Testis (tissue), 3 donors: ENCODE data around the gene DPYD. TPM values are rescaled to one million over a fixed set of nuclear protein-coding genes. Genes with fewer than 3 reads are reported as not detected.

Experiments used
- DNase-seq: peaks from one replicate; pipeline ENCODE4 v3.0.0-alpha.2; 2019
- H3K27ac ChIP-seq, 2 donors: fragments of 200-600 bp; sonication (generic); one replicate each; pipeline ENCODE4 v1.5.1; 2019
- H3K27me3 ChIP-seq: fragments of 200-600 bp; sonication (generic); one replicate; pipeline ENCODE4 v1.5.1; 2019
- H3K36me3 ChIP-seq: fragments of 200-600 bp; sonication (generic); one replicate; pipeline ENCODE4 v1.5.1; 2017; ENCODE audit warnings: low read depth; ENCODE audit errors: missing control alignments
- H3K4me1 ChIP-seq: fragments of 200-600 bp; sonication (generic); one replicate; pipeline ENCODE4 v1.5.1; 2019
- H3K4me3 ChIP-seq, 2 donors: fragments of 200-600 bp; sonication (generic); one replicate each; pipeline ENCODE4 v1.5.1; 2017 to 2019
- H3K9me3 ChIP-seq: fragments of 200-600 bp; sonication (generic); one replicate; pipeline ENCODE4 v1.5.1; 2017
- CTCF ChIP-seq, 3 experiments: fragments of 450-650 bp in 2 of 3; fragments of 200-600 bp in 1 of 3; sonication (generic) in 1 of 3; IDR thresholded peaks; one replicate each; pipeline ENCODE4 v1.5.1; 2016 to 2019; ENCODE audit warnings: antibody characterized with exemption in 3 of 3, mild to moderate bottlenecking in 2 of 3, moderate library complexity in 1 of 3
- POLR2A ChIP-seq: fragments of 450-650 bp; IDR thresholded peaks from one replicate; pipeline ENCODE4 v1.6.1; 2017; ENCODE audit warnings: antibody characterized with exemption, mild to moderate bottlenecking, moderate library complexity
- WGBS, 2 donors: methylation state at CpG; one replicate each; pipeline ENCODE4 v1.1.5; 2018; 5-methylcytosine and 5-hydroxymethylcytosine counted together
- intact Hi-C: fragments of 100-400 bp; cut with DNase I; formaldehyde crosslinking; loops from one replicate; pipeline ENCODE4 v1.15.1; 2023; ENCODE audit warnings: low total_unique reads
- polyA plus RNA-seq: library from polyadenylated mRNA; stranded (reverse); fragments of 350-450 nt; fragmentation: Illumina TruSeq; extraction: RNeasy Lipid Tissue Mini Kit (QIAGEN cat#74804); gene quantifications from one replicate; pipeline ENCODE4 v1.2.3, GENCODE V29; 2014; ENCODE audit warnings: low read depth, low replicate concordance; ENCODE audit not compliant: insufficient read depth
- total RNA-seq, 2 donors: library from RNA; depleted of rRNA; stranded (reverse); fragments of >200 nt; gene quantifications; one replicate each; pipeline ENCODE4 v1.2.3, GENCODE V29; 2016

DPYD gene
- total and polyA plus RNA-seq, 3 donors from 2014 or later = 6.7 to 14.7 (median 11.5) TPM

GRCh38 chr1:97427371-97427770 is 493.5 kb downstream of the DPYD start:
- Histone ChIP-seq H3K27ac (no peak overlapping the region), H3K9me3 (no peaks in the 10 kb centered on the region), H3K4me3 (no peak overlapping the region), H3K36me3 (no peaks in the 10 kb centered on the region), H3K4me1 (no peaks in the 10 kb centered on the region), H3K27me3 (no peaks in the 10 kb centered on the region)
- DNase-seq = no peak
- intact Hi-C loops = no loop called here
- WGBS, 2 donors = 90 to 94% methylated on average over 3 of the region's 3 CpGs
- no peak for TF ChIP-seq POLR2A
- no peak for TF ChIP-seq CTCF (IDR thresholded peaks at IDR 0.05)

- no peak for TF ChIP-seq CTCF (IDR thresholded peaks at IDR 0.05)
- TF ChIP-seq POLR2A = no peak
- 86% methylated on average over 1 of the region's 1 CpG for WGBS, 2 donors
- Histone ChIP-seq H3K4me3 (no peak overlapping the region), H3K4me1 (no peaks in the 10 kb centered on the region), H3K36me3 (no peaks in the 10 kb centered on the region), H3K27ac (no peak overlapping the region), H3K9me3 (no peaks in the 10 kb centered on the region), H3K27me3 (no peaks in the 10 kb centered on the region)
- intact Hi-C loops = no loop called here
- no peak for DNase-seq
Measured at GRCh38 chr1:97424209-97424608, 496.6 kb downstream of the DPYD start.

GRCh38 chr1:97423403-97423802 is 497.4 kb downstream of the DPYD start:
- WGBS, 2 donors = 81 to 92% methylated on average over 2 of the region's 2 CpGs

GRCh38 chr1:97417661-97418060 is 503.2 kb downstream of the DPYD start:
- Histone ChIP-seq H3K4me3 (no peak overlapping the region), H3K27me3 (no peaks in the 10 kb centered on the region), H3K4me1 (no peaks in the 10 kb centered on the region), H3K27ac (no peak overlapping the region), H3K36me3 (no peaks in the 10 kb centered on the region), H3K9me3 (no peaks in the 10 kb centered on the region)
- no peak for DNase-seq
- intact Hi-C loops = no loop called here
- TF ChIP-seq POLR2A (no peak), CTCF (IDR thresholded peaks at IDR 0.05) (no peak)

More at GRCh38 chr1:97423403-97423802, 497.4 kb downstream of the DPYD start:
- intact Hi-C loops = no loop called here
- no peaks in the 10 kb centered on the region for H3K9me3 ChIP-seq
- H3K4me3 ChIP-seq = no peak overlapping the region
- no peaks in the 10 kb centered on the region for H3K27me3 ChIP-seq
- H3K36me3 ChIP-seq = no peaks in the 10 kb centered on the region
- H3K4me1 ChIP-seq = no peaks in the 10 kb centered on the region
- H3K27ac ChIP-seq = no peak overlapping the region
- DNase-seq = no peak
- no peak for TF ChIP-seq POLR2A
- no peak for TF ChIP-seq CTCF (IDR thresholded peaks at IDR 0.05)

GRCh38 chr1:97414682-97415312 is 506.0 kb downstream of the DPYD start:
- no peak for DNase-seq
- intact Hi-C loops = no loop called here
- no peak overlapping the region for H3K27ac ChIP-seq
- no peaks in the 10 kb centered on the region for H3K36me3 ChIP-seq
- no peaks in the 10 kb centered on the region for H3K4me1 ChIP-seq
- no peak overlapping the region for H3K4me3 ChIP-seq
- WGBS, 2 donors = 87 to 97% methylated on average over 3 of the region's 3 CpGs
- H3K27me3 ChIP-seq = no peaks in the 10 kb centered on the region
- no peak for TF ChIP-seq CTCF (IDR thresholded peaks at IDR 0.05)
- TF ChIP-seq POLR2A = no peak
- no peaks in the 10 kb centered on the region for H3K9me3 ChIP-seq
